SW 1271 (cell line): ENCODE measurements around the gene TMEM131L.
A peak's percentile ranks its signal among the peaks of the same experiment; 100 is the strongest.
"Not testable (repeated sequence)": the region's sequence is repeated elsewhere in the genome, so short reads cannot be mapped to it uniquely, and the experiment has no call there.

Source experiments
- DNase-seq, 2 experiments: peaks; one replicate each; lab custom pipeline; 2025; lab: John Stamatoyannopoulos, UW

The TMEM131L gene

DNA sequence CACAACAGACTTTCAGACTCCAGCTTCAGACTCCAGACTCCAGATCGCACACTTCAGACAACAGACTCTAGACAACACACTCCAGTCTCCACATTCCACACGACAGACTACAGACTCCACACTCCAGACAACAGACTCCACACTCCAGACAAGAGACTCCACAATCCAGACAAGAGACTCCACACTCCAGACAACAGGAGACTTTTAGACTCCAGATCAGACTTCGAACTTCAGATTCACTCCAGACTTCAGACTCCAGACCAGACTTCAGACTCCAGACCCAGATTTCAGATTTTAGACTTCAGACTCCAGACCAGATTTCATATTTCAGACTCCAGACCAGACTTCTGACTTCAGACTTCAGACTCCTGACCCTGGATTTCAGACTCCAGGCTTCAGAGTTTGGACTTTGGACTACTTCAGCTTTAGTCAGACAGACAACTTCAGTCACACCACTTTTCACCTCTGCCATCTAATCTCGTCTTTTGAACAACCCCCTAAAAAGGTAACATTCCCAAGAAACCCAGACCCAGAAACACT lies 188.9 kb downstream of the TMEM131L start:
- no peak for DNase-seq

- no peak for DNase-seq
These were observed 189.8 kb downstream of the TMEM131L start for GRCh38 chr4:153655928-153656327.

DNA sequence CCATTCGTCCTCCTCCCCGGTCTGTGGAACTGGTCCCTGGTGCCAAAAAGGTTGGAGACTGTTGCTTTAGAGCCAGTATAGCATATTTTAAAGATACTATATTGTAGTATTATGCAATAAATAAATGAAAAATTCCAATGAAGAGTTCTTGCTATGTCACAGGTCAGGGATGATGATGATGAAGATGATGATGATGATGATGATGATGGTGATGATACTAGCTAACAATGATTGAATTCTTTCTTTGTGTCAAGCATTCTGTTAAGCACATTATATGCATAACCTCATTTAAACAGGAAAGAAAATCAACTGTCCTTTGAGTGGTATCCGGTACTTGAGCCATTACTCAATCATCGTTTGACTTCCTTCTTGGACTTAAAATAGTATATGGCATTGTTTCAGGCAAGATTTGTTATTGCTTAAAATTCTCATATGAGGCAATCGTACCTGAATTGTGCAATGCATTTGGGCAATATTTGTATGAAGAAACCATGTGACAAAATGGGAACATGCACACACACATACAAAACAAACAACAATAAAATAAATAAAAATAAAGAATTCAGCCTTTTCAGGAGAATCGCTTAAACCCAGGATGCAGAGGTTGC lies 195.2 kb downstream of the TMEM131L start:
- no peak for DNase-seq

DNA sequence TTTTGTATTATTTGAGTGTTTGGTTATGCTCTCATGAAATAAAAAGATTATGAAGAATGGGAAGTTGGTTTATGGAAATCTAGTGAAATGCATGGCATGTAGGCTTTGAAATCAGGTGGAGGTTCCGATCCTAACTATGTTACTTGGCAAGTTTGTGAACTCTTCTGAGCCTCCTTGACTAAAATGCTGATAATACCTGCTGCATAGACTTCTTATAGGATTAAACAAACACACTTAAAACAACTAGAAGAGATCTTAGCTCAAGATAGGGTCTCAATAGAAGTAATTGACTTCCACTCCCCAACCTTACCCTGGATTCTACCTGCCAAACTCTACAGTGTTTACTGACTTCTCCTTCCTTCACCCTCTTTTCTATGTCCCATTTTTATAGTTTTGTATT lies 195.7 kb downstream of the TMEM131L start:
- DNase-seq, result no peak

DNA sequence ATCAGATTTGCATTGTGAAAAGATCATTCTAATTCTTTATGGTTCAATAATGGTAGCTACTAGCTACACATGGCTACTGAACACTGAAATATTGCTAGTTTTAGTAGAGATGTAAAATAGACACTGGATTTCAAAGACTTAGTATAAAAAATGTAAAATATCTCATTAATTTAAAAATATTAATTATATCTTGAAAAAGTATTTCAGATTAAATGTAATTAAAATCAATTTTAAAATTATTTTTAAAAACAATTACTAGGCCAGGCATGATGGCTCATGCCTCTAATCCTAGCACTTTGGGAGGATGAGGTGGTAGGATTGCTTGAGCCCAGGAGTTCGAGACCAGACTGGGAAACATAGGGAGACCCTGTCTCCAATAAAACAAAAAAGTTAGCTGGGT lies 197.5 kb downstream of the TMEM131L start:
- no peak for DNase-seq

GRCh38 chr4:153666505-153666904 lies 200.3 kb downstream of the TMEM131L start:
- DNase-seq, result not testable (repeated sequence)

GRCh38 chr4:153668647-153669046 lies 202.5 kb downstream of the TMEM131L start:
- no peak for DNase-seq

GRCh38 chr4:153669838-153670237 lies 203.7 kb downstream of the TMEM131L start:
- no peak for DNase-seq

GRCh38 chr4:153676486-153676885 lies 210.3 kb downstream of the TMEM131L start:
- no peak for DNase-seq

GRCh38 chr4:153676984-153677383 lies 210.8 kb downstream of the TMEM131L start:
- DNase-seq, result peak; percentile 13 to 59

DNA sequence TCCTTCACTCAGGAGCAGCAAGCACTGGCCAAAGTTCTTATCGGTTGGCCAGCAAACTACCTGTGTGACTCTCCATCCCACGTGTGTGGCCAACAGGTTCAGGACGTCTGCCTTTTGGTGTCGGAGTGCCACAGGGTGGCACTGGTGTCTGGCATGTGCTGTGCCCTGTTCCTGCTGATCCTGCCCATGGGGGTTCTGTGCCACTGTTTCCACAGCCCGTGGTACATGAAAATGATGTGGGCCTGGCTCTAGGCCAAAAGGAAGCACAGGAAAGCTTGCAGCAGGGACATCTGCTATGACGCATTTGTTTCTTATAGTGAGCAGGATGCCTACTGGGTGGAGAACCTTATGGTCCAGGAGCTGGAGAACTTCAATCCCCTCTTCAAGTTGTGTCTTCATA lies 213.3 kb downstream of the TMEM131L start:
- no peak for DNase-seq

DNA sequence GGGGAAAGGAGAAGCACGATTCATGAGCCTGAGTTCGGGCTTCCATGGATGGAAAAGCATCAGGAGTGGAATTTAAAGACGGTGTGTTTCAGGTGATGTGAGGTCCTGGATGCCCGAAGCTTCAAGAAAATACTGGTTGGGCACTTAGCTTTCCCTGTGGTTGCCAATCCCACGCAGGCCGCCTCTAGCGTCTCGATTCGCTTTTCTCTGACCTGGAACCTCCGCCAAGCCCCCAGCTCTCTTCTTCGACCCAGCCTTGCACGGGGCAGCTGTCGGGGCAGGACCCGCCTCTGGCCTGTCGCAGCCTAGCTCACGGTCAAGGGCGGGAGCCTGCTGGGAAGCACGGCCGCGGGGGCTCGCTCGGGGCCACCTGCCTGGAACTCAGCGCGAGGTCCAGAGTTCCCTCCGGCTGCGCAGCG lies 217.6 kb downstream of the TMEM131L start:
- DNase-seq, result no peak

- DNase-seq, result no peak
These were observed 218.2 kb downstream of the TMEM131L start, which contains the start of gene TLR2 for GRCh38 chr4:153684182-153684970. Gene TLR2 (plus strand): TSS chr4:153684280. CDS start chr4:153702908, 18,628 bp downstream.

- peak in 1 of 2 experiments; percentile 4 for DNase-seq
These were observed 218.8 kb downstream of the TMEM131L start for GRCh38 chr4:153684971-153685371.
